Esophagus muscularis mucosa (tissue), 3 donors: ENCODE results near the gene PGBD5.

Experiments used
- CTCF ChIP-seq, 3 experiments: fragments of 200-600 bp in 2 of 3; fragments of 450-650 bp in 1 of 3; sonication (generic) in 2 of 3; IDR thresholded peaks; one replicate each; pipeline ENCODE4 v1.5.1; 2017 to 2019; ENCODE audit warnings: antibody characterized with exemption in 3 of 3, mild to moderate bottlenecking in 2 of 3, moderate library complexity in 1 of 3
- POLR2A ChIP-seq: fragments of 450-650 bp; IDR thresholded peaks from one replicate; pipeline ENCODE4 v1.6.1; 2017; ENCODE audit warnings: antibody characterized with exemption, moderate library complexity, mild to moderate bottlenecking, low read depth

DNA sequence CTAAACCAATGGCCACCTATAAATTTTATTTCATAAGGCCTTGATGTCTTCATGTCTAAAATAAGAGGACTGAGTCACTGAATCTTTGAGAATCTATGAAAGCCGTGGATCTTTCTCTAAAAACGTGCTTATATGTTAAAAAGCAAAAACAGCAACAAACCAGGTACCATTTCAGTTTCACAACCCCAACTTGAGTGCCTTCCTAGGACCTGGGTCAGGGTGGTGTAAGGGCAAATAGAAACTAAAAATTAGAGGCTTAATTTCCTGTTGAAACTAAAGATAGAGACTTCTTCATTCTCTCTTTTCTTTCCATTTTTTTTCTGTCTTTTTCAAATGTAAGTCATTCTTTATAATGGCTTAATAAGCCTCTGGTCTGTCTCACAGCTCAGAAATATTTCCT lies 27.2 kb upstream of the PGBD5 start:
- TF ChIP-seq POLR2A (no peak), CTCF (IDR thresholded peaks at IDR 0.05) (no peak)
